ENCODE data around the gene ETFA. TPM values are rescaled to one million over a fixed set of nuclear protein-coding genes. Genes with fewer than 3 reads are reported as not detected.

The ETFA gene
- total RNA-seq: 90.7 TPM in 2 replicates

DNA sequence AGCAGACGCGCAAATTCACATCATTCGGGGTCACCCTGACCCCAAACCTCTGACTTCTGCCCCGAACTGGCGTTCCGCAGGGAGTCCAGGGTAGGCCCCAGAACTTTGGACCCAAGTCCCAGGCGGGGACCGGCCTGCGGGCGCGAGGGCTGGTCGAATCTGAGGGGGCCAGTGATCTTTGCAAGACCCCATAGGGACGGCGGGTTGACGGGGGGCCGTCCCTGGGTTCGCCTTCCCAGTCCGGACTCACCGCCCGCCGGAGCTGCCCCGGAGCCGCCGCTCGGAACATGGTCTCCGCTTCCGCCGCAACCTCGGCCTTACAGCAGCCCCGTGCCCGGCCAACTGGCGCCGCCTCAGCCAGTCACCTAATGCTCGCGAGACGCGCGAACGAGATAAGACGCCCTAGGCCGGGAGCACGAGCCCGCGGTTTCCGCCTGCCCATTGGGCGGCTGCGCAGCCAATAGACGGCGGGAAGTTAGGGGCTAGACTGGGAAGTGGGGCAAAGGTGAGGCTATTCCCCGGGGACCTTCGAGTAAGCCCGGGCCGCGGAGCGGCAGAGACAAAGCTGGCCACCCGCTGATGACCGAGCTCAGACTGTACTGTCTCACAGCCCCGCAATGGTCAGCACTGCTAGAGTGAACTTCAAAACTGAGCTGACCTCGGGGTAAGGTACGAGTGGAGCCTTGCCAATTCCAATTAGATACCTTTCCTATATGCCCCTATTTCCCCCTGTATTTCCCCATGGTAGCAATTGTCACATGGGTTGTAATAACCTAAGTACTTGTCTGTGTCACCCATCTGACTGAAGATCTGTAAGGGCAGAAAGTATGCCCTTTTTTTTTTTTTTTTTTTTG, at the start of gene ETFA:
Gene ETFA (minus strand): TSS at position 370 of the 854 bp plus-strand sequence. CDS start 81 bp downstream, at position 289.

GRCh38 chr15:76336254-76337058, 25.2 kb upstream of the ETFA start, which contains the start of gene ISL2:
ISL2 (plus strand) TSS chr15:76336773; CDS start chr15:76336884, 111 bp downstream.

Other genes starting within 250 kb of the ETFA start
- not detected in 2 replicates for gene ISL2, start 25.3 kb upstream of the ETFA start, total RNA-seq